Activated T-helper 2 cell treated with anti-CD3 and anti-CD28 coated beads, Interferon-gamma antibody, Interleukin-2, Interleukin-4, amounts not matched to agents 10 μg/mL and 5 μg/mL and 100 μg/mL, durations not matched to agents 14 hours and 24 hours and 36 hours (primary cell): Measurements from ENCODE around the gene EXOC7. TPM values are rescaled to one million over a fixed set of nuclear protein-coding genes. Genes with fewer than 3 reads are reported as not detected.

Source experiments
- DNase-seq: peaks from one replicate; pipeline ENCODE4 v3.0.0; 2021; ENCODE audit warnings: low spot score
- H3K27ac Mint-ChIP-seq: one replicate; pipeline ENCODE4 v1.8.0; 2021; ENCODE audit warnings: mixed read lengths
- H3K27me3 Mint-ChIP-seq: one replicate; pipeline ENCODE4 v1.8.0; 2021; ENCODE audit warnings: low read depth, mixed read lengths
- H3K36me3 Mint-ChIP-seq: one replicate; pipeline ENCODE4 v1.8.0; 2021; ENCODE audit warnings: low read depth, mixed read lengths
- H3K4me1 Mint-ChIP-seq: one replicate; pipeline ENCODE4 v1.8.0; 2021; ENCODE audit warnings: low read depth, mixed read lengths
- H3K4me3 Mint-ChIP-seq: one replicate; pipeline ENCODE4 v1.8.0; 2021; ENCODE audit warnings: low read depth, mild to moderate bottlenecking, moderate library complexity, mixed read lengths
- H3K9me3 Mint-ChIP-seq: one replicate; pipeline ENCODE4 v1.8.0; 2021; ENCODE audit warnings: mixed read lengths
- intact Hi-C: fragments of 100-400 bp; cut with micrococcal nuclease; formaldehyde crosslinking; loops from one replicate; pipeline ENCODE4 v1.15.1; 2023
- total RNA-seq: library from RNA; stranded (reverse); gene quantifications from 2 replicates; pipeline ENCODE4 v1.2.3, GENCODE V29; 2022

EXOC7 gene
- total RNA-seq, 1 donor from 2014 or later, result 103 TPM

DNA sequence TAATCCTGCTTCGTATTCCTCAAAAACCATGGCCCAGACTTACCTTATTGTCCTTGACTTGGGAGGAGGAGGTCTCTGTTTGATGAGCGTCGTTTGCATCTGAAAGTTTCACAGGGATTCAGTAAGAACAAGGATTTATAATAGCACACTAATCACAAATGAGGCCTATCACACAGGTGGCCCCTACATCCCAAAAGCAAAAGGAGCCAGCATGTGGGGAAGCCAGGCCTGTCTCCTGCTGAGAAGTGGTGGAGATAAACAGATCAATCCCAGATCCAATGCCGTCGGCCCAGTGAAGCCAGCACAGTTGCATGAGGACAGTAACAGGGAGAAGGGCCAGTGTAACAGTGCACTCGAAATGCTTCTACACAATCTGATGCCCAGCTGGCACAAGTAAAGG lies 63.2 kb downstream of the EXOC7 start:
- H3K9me3 Mint-ChIP-seq, result no peaks in the 10 kb centered on the region
- no peak overlapping the region for H3K27ac Mint-ChIP-seq
- no peak overlapping the region for H3K4me3 Mint-ChIP-seq
- DNase-seq, result no peak
- peaks cover 73% of the 10 kb centered on the region for H3K36me3 Mint-ChIP-seq
- intact Hi-C loops, result no loop called here
- H3K27me3 Mint-ChIP-seq, result no peaks in the 10 kb centered on the region
- H3K4me1 Mint-ChIP-seq, result no peaks in the 10 kb centered on the region

GRCh38 chr17:76039121-76039520 lies 64.5 kb downstream of the EXOC7 start:
- intact Hi-C loops, result no loop called here
- no peak overlapping the region for H3K4me3 Mint-ChIP-seq
- H3K36me3 Mint-ChIP-seq, result peaks cover 60% of the 10 kb centered on the region
- DNase-seq, result no peak
- H3K27me3 Mint-ChIP-seq, result no peaks in the 10 kb centered on the region
- no peaks in the 10 kb centered on the region for H3K9me3 Mint-ChIP-seq
- no peak overlapping the region for H3K27ac Mint-ChIP-seq
- no peaks in the 10 kb centered on the region for H3K4me1 Mint-ChIP-seq

GRCh38 chr17:76038050-76038449 lies 65.5 kb downstream of the EXOC7 start:
- DNase-seq, result no peak
- intact Hi-C loops, result no loop called here
- no peaks in the 10 kb centered on the region for H3K27me3 Mint-ChIP-seq
- no peaks in the 10 kb centered on the region for H3K9me3 Mint-ChIP-seq
- no peak overlapping the region for H3K27ac Mint-ChIP-seq
- H3K4me3 Mint-ChIP-seq, result no peak overlapping the region
- peaks cover 50% of the 10 kb centered on the region for H3K36me3 Mint-ChIP-seq
- no peaks in the 10 kb centered on the region for H3K4me1 Mint-ChIP-seq

- no peak for DNase-seq
- no peaks in the 10 kb centered on the region for H3K27me3 Mint-ChIP-seq
- no peak overlapping the region for H3K4me3 Mint-ChIP-seq
- H3K27ac Mint-ChIP-seq, result no peak overlapping the region
- intact Hi-C loops, result no loop called here
- H3K36me3 Mint-ChIP-seq, result peaks cover 39% of the 10 kb centered on the region
- no peaks in the 10 kb centered on the region for H3K9me3 Mint-ChIP-seq
- H3K4me1 Mint-ChIP-seq, result no peaks in the 10 kb centered on the region
Observed at GRCh38 chr17:76036497-76037261, 66.9 kb downstream of the EXOC7 start.

DNA sequence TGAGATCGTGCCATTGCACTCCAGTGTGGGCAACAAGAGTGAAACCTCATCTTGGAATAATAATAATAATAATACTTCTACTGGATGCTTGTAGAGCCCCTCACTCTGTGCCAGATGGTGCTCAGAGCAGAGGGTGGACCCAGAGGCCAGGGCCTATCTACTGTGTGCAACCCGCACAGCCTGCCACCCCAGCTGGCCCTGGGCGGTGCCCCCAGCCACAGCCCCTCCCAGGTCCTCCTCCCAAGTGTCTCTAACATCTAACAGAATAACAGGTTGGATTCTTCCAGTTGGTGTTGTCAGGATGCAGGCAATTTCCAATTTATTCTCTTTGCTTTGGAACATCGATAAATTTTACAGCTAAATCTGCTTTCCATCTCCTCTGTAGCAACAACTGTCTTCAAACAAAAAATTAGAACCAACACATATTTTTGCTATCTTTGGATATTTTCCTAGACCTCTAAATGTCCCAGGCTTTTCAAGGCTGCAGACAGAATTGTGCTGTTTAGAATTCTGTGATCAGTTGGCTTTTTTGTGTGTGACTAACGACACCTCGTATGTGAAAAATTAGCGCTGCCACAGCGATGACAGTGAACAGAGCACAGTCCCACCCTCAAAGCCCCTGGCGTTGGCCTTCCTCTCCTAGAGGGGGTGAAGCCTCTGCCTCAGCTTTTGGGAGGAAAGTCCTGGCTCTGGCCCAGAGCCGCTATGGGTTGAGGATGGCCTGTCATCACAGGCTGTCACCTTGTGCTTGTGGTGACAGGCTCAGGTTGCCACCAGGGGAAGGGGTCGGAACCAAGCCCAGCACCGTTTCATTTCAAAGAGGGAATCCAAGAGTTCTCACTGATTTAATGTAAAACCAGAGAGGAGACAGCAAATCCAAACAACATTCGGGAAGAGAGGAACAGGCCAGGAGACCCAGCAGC lies 68.9 kb downstream of the EXOC7 start:
- no peak overlapping the region for H3K4me3 Mint-ChIP-seq
- H3K9me3 Mint-ChIP-seq, result no peaks in the 10 kb centered on the region
- H3K36me3 Mint-ChIP-seq, result peaks cover 22% of the 10 kb centered on the region
- no peak for DNase-seq
- intact Hi-C loops, result no loop called here
- H3K27me3 Mint-ChIP-seq, result no peaks in the 10 kb centered on the region
- H3K27ac Mint-ChIP-seq, result no peak overlapping the region
- H3K4me1 Mint-ChIP-seq, result peaks cover 3% of the 10 kb centered on the region

GRCh38 chr17:76033139-76033538 lies 70.4 kb downstream of the EXOC7 start:
- intact Hi-C loops, result no loop called here
- Mint-ChIP-seq H3K27me3 (no peaks in the 10 kb centered on the region), H3K27ac (no peak overlapping the region), H3K36me3 (peaks cover 6% of the 10 kb centered on the region), H3K4me1 (peaks cover 7% of the 10 kb centered on the region), H3K4me3 (no peak overlapping the region), H3K9me3 (no peaks in the 10 kb centered on the region)
- DNase-seq, result no peak

- intact Hi-C loops, result no loop called here
- Mint-ChIP-seq H3K27ac (no peak overlapping the region), H3K36me3 (peaks cover 4% of the 10 kb centered on the region), H3K27me3 (no peaks in the 10 kb centered on the region), H3K4me3 (no peak overlapping the region), H3K4me1 (peaks cover 7% of the 10 kb centered on the region), H3K9me3 (no peaks in the 10 kb centered on the region)
- no peak for DNase-seq
Observed at GRCh38 chr17:76032780-76033108, 70.8 kb downstream of the EXOC7 start.

GRCh38 chr17:76032073-76032779 lies 71.4 kb downstream of the EXOC7 start:
- no peak for DNase-seq
- H3K27me3 Mint-ChIP-seq, result no peaks in the 10 kb centered on the region
- no peak overlapping the region for H3K4me3 Mint-ChIP-seq
- no peak overlapping the region for H3K27ac Mint-ChIP-seq
- no peaks in the 10 kb centered on the region for H3K9me3 Mint-ChIP-seq
- H3K4me1 Mint-ChIP-seq, result peaks cover 7% of the 10 kb centered on the region
- intact Hi-C loops, result no loop called here
- peaks cover 4% of the 10 kb centered on the region for H3K36me3 Mint-ChIP-seq

Other genes starting within 250 kb of the EXOC7 start
- gene WBP2, start 248.5 kb downstream of the EXOC7 start, total RNA-seq, result 79.3 and 80.7 TPM in 2 replicates
- gene TRIM47, start 225.2 kb downstream of the EXOC7 start, total RNA-seq, result 22.5 and 24.5 TPM in 2 replicates
- 42.8 and 45.6 TPM in 2 replicates for gene TRIM65, start 206.8 kb downstream of the EXOC7 start, total RNA-seq
- 127 and 139 TPM in 2 replicates for gene MRPL38, start 198.9 kb downstream of the EXOC7 start, total RNA-seq
- 15.0 and 17.6 TPM in 2 replicates for gene FBF1, start 162.7 kb downstream of the EXOC7 start, total RNA-seq
- gene ACOX1, start 124.6 kb downstream of the EXOC7 start, total RNA-seq, result 29.4 and 30.6 TPM in 2 replicates
- gene TEN1, start 124.5 kb downstream of the EXOC7 start, total RNA-seq, result 11.4 and 13.4 TPM in 2 replicates
- gene CDK3, start 102.9 kb downstream of the EXOC7 start, total RNA-seq, result 6.9 and 7.4 TPM in 2 replicates
- gene EVPL, start 76.5 kb downstream of the EXOC7 start, total RNA-seq, result 0.02 TPM in 1 of 2 replicates, not detected in the other
- gene SRP68, start 31.3 kb downstream of the EXOC7 start, total RNA-seq, result 188 and 194 TPM in 2 replicates
- gene GALR2, start 29.0 kb downstream of the EXOC7 start, total RNA-seq, result 10.7 and 14.5 TPM in 2 replicates
- 10.3 and 14.1 TPM in 2 replicates for gene ZACN, start 24.6 kb downstream of the EXOC7 start, total RNA-seq
- 0.11 TPM in 2 replicates for gene FOXJ1, start 37.5 kb upstream of the EXOC7 start, total RNA-seq
- gene RNF157, start 136.7 kb upstream of the EXOC7 start, total RNA-seq, result 34.3 and 34.9 TPM in 2 replicates
- gene UBALD2, start 161.6 kb upstream of the EXOC7 start, total RNA-seq, result 204 and 212 TPM in 2 replicates
- 1.7 and 2.1 TPM in 2 replicates for gene QRICH2, start 204.5 kb upstream of the EXOC7 start, total RNA-seq